Measurements from ENCODE around the gene SYNGAP1. TPM values are rescaled to one million over a fixed set of nuclear protein-coding genes. Genes with fewer than 3 reads are reported as not detected.

The SYNGAP1 gene
- polyA plus RNA-seq, 1 donor (not counting 4 experiments of a cell fraction or from before 2014, with no cell fraction given) = 2.1 TPM

DNA sequence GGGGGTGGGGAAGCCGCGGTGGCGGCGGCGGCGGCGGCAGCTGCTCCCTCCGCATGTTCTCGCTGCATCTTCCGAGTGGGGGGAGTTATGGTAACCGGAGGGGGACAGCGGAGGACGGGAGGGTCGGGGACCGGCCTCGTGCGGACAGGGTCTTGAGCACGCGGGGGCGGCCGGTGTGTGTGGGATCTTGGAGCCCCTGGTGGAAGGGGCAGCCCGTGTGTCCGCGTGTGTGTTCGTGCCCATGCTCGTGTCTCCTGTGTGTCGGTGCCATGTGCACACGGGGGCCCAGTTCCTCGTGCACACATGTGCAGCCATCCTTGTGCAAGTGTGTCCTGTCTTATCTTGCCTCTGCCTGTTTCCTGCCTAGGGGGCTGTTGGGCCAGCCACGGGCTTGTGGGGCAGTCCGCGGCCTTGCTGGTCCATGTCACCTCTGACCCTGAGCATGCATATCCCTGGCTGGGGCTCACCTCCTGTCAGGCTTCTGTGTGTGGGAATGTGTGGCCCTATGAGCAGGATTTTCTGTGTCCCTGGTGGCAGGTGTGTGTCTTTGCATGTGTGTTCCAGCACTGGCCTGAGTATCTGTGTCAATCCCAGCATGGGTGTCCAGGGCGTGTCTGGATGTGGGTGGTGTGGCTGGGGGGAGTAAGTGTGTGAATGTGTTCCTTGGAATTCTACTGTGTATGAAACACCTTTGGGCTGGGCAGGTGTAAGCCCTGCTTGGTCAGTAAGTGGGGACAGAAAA, 8.5 kb downstream of the SYNGAP1 start:
- TF ChIP-seq, protein P1, sequence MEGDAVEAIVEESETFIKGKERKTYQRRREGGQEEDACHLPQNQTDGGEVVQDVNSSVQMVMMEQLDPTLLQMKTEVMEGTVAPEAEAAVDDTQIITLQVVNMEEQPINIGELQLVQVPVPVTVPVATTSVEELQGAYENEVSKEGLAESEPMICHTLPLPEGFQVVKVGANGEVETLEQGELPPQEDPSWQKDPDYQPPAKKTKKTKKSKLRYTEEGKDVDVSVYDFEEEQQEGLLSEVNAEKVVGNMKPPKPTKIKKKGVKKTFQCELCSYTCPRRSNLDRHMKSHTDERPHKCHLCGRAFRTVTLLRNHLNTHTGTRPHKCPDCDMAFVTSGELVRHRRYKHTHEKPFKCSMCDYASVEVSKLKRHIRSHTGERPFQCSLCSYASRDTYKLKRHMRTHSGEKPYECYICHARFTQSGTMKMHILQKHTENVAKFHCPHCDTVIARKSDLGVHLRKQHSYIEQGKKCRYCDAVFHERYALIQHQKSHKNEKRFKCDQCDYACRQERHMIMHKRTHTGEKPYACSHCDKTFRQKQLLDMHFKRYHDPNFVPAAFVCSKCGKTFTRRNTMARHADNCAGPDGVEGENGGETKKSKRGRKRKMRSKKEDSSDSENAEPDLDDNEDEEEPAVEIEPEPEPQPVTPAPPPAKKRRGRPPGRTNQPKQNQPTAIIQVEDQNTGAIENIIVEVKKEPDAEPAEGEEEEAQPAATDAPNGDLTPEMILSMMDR (optimal IDR thresholded peaks at IDR 0.05 in 1 of 3, IDR thresholded peaks at IDR 0.05 in 1 of 3, conservative IDR thresholded peaks at IDR 0.05 in 1 of 3; ENCODE audit: extremely low read depth in 1 of 3, insufficient read depth in 2 of 3, low read length in 3 of 3) = peak; percentile 35 to 58 (median 44)
- no peak for TF ChIP-seq EZH2 (IDR thresholded peaks at IDR 0.05; ENCODE audit: low read length)
- DNase-seq (ENCODE audit: low read depth, low spot score) (peak; percentile 58), FAIRE-seq (no peak)
- peaks cover 47% of the 10 kb centered on the region for H3K4me1 ChIP-seq (ENCODE audit: control insufficient read depth, extremely low read depth, insufficient read depth, low read length)
- dilution Hi-C loops (cut with MboI; ENCODE audit: extremely low pct_ligation_motif_present, low sequenced_read_pairs) = no loop called here
- peaks cover 6% of the 10 kb centered on the region for H3K79me2 ChIP-seq (ENCODE audit: control insufficient read depth, insufficient read depth, low read length)
- no peaks in the 10 kb centered on the region for H3K9me1 ChIP-seq (ENCODE audit: control insufficient read depth, extremely low read depth, insufficient read depth, low read length)
- H3K9ac ChIP-seq (ENCODE audit: control insufficient read depth, extremely low read depth, insufficient read depth, low read length) = peak overlapping the region; percentile 60
- H3K4me3 ChIP-seq (ENCODE audit: control insufficient read depth in 2 of 3, extremely low read depth in 1 of 3, insufficient read depth in 2 of 3, low read depth in 1 of 3, low read length in 3 of 3) = peak overlapping the region; percentile 46 to 65 (median 51)
- H3K9me3 ChIP-seq (ENCODE audit: control insufficient read depth, low read depth, low read length) = no peaks in the 10 kb centered on the region
- peak overlapping the region; percentile 52 for H3K27ac ChIP-seq (ENCODE audit: control insufficient read depth, insufficient read depth, low read length)
- H3K27me3 ChIP-seq (ENCODE audit: control insufficient read depth, extremely low read depth, insufficient read depth, low read length) = no peaks in the 10 kb centered on the region
- no peaks in the 10 kb centered on the region for H3K36me3 ChIP-seq (ENCODE audit: control insufficient read depth in 2 of 2, extremely low read depth in 1 of 2, insufficient read depth in 2 of 2, low read length in 2 of 2)
- H2AFZ ChIP-seq (ENCODE audit: control insufficient read depth, low read length) = peak overlapping the region; percentile 69
- no peaks in the 10 kb centered on the region for H4K20me1 ChIP-seq (ENCODE audit: control insufficient read depth, extremely low read depth, insufficient read depth, low read length)
- H3K4me2 ChIP-seq (ENCODE audit: control insufficient read depth, extremely low read depth, insufficient read depth, low read depth, low read length) = peak overlapping the region; percentile 81

DNA sequence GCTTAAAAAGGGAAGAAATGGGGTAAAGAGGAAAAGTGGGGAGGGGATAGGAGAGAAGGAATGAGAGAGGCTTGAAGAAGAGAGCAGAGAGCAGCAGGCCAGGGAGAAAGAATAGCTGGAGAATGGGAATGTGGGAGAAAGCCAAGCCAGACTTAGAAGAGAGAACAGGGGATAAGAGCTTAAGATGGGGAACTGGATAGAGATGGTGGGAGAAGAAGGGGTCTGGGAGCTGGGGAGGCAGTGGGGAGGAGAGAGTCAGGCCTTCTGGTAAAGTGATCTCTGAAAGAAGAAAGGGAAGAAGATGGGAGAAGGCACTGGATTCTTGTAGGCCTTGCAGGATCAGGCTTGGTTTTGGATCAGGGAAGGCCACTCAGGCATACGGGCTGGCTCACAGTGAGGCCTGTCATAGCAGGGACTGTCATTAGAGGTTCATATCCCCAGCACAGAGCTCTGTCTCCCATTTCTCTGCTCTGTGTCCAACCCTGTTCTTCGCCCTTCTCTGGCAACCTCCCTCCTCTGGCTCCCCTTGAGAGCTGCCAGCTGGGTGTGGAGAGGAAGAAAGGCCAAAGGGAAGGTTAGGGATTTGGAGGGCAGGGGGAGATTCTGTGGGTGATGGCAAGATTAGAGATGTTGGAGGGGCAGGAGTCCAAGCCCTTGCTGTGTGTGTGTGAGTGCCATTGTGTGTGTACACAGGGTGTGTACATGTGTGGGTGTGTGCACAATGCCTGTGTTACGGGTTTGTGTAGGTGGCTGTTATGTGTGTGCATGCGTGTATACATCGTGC, 9.3 kb downstream of the SYNGAP1 start:
- Histone ChIP-seq H3K27ac (ENCODE audit: control insufficient read depth, insufficient read depth, low read length) (peak overlapping the region; percentile 52), H3K4me3 (ENCODE audit: control insufficient read depth in 2 of 3, extremely low read depth in 1 of 3, insufficient read depth in 2 of 3, low read depth in 1 of 3, low read length in 3 of 3) (no peak overlapping the region), H3K27me3 (ENCODE audit: control insufficient read depth, extremely low read depth, insufficient read depth, low read length) (no peaks in the 10 kb centered on the region), H2AFZ (ENCODE audit: control insufficient read depth, low read length) (no peak overlapping the region), H3K79me2 (ENCODE audit: control insufficient read depth, insufficient read depth, low read length) (peaks cover 6% of the 10 kb centered on the region), H3K4me2 (ENCODE audit: control insufficient read depth, extremely low read depth, insufficient read depth, low read depth, low read length) (peak overlapping the region; percentile 81), H3K36me3 (ENCODE audit: control insufficient read depth in 2 of 2, extremely low read depth in 1 of 2, insufficient read depth in 2 of 2, low read length in 2 of 2) (no peaks in the 10 kb centered on the region), H3K9me3 (ENCODE audit: control insufficient read depth, low read depth, low read length) (no peaks in the 10 kb centered on the region), H3K4me1 (ENCODE audit: control insufficient read depth, extremely low read depth, insufficient read depth, low read length) (peaks cover 47% of the 10 kb centered on the region), H3K9ac (ENCODE audit: control insufficient read depth, extremely low read depth, insufficient read depth, low read length) (peak overlapping the region; percentile 18), H3K9me1 (ENCODE audit: control insufficient read depth, extremely low read depth, insufficient read depth, low read length) (no peaks in the 10 kb centered on the region), H4K20me1 (ENCODE audit: control insufficient read depth, extremely low read depth, insufficient read depth, low read length) (no peaks in the 10 kb centered on the region)
- dilution Hi-C loops (cut with MboI; ENCODE audit: extremely low pct_ligation_motif_present, low sequenced_read_pairs) = no loop called here
- TF ChIP-seq, protein P1 (optimal IDR thresholded peaks at IDR 0.05 in 1 of 3, IDR thresholded peaks at IDR 0.05 in 1 of 3, conservative IDR thresholded peaks at IDR 0.05 in 1 of 3; ENCODE audit: extremely low read depth in 1 of 3, insufficient read depth in 2 of 3, low read length in 3 of 3) = no peak
- TF ChIP-seq EZH2 (IDR thresholded peaks at IDR 0.05; ENCODE audit: low read length) = no peak
- DNase-seq (ENCODE audit: low read depth, low spot score) = no peak
- FAIRE-seq = no peak
